Endothelial cell of umbilical vein (primary cell): Measurements from ENCODE around the gene TANGO2. TPM values are rescaled to one million over a fixed set of nuclear protein-coding genes. Genes with fewer than 3 reads are reported as not detected.

Source experiments
- BruUV-seq: library from RNA; stranded (reverse); fragments of 400-500 nt; replicated peaks from 2 replicates; lab custom pipeline; 2021; lab: Mats Ljungman, UMichigan
- CTCF ChIA-PET: fragments of 300-600, 350-600 bp; sonication (Branson Sonifier 250); formaldehyde crosslinking; loops from one replicate; lab custom pipeline; 2021; ENCODE audit warnings: antibody characterized with exemption, inconsistent platforms; lab: Charles Lee
- POLR2A ChIA-PET: fragments of 300-600, 350-600 bp; sonication (Branson Sonifier 250); formaldehyde crosslinking; loops from one replicate; lab custom pipeline; 2021; ENCODE audit warnings: antibody characterized with exemption, inconsistent platforms; lab: Charles Lee
- DNase-seq: peaks from one replicate; pipeline ENCODE4 v3.0.0-alpha.2; 2011; ENCODE audit warnings: low read depth, low spot score
- FAIRE-seq: peaks from 2 replicates; lab custom pipeline; 2011; peaks lifted over from hg19 to GRCh38; lab: Jason Lieb, UNC
- H2AFZ ChIP-seq: 2 replicates; pipeline ENCODE4 v1.6.0; 2012; ENCODE audit warnings: low read depth, low read length, control low read depth, inconsistent platforms
- H3K27ac ChIP-seq: 2 replicates; pipeline ENCODE4 v1.5.1; 2011; ENCODE audit warnings: low read depth, mild to moderate bottlenecking, control low read depth, low read length, moderate library complexity; ENCODE audit not compliant: insufficient read depth
- H3K27me3 ChIP-seq, 2 experiments: 2 replicates each; pipeline versions ENCODE4 v1.6.0 to v1.6.1; 2011; ENCODE audit warnings: low read length in 2 of 2, mixed read lengths in 1 of 2; ENCODE audit not compliant: control insufficient read depth in 2 of 2, insufficient read depth in 2 of 2
- H3K36me3 ChIP-seq, 2 experiments: 2 replicates in 1 of 2; 3 replicates in 1 of 2; pipeline ENCODE4 v1.5.1; 2011; ENCODE audit warnings: low read length in 2 of 2, mild to moderate bottlenecking in 1 of 2, moderate library complexity in 1 of 2; ENCODE audit not compliant: control insufficient read depth in 2 of 2, insufficient read depth in 2 of 2; ENCODE audit errors: extremely low read depth in 1 of 2
- H3K4me1 ChIP-seq: 3 replicates; pipeline ENCODE4 v1.5.1; 2011; ENCODE audit warnings: mild to moderate bottlenecking, low read length; ENCODE audit not compliant: control insufficient read depth, insufficient read depth; ENCODE audit errors: extremely low read depth
- H3K4me2 ChIP-seq: 2 replicates; pipeline ENCODE4 v1.6.1; 2011; ENCODE audit warnings: low read length, control low read depth, mixed read lengths; ENCODE audit not compliant: insufficient read depth
- H3K4me3 ChIP-seq, 3 experiments: fragments of 200-600 bp in 1 of 3; sonication (generic), shearing (Covaris generic) in 1 of 3; replicated peaks in 1 of 3; 2 replicates each; pipeline ENCODE4 v1.5.1; 2011 to 2016; ENCODE audit warnings: control low read depth in 3 of 3, low read length in 3 of 3, mild to moderate bottlenecking in 2 of 3, inconsistent platforms in 1 of 3, low read depth in 1 of 3, moderate library complexity in 1 of 3; ENCODE audit not compliant: insufficient read depth in 1 of 3
- H3K79me2 ChIP-seq: 2 replicates; pipeline ENCODE4 v1.6.0; 2012; ENCODE audit warnings: low read length, inconsistent platforms; ENCODE audit not compliant: control insufficient read depth, insufficient read depth
- H3K9ac ChIP-seq: replicated peaks from 2 replicates; pipeline ENCODE3; 2011; ENCODE audit warnings: low read length, control low read depth; ENCODE audit not compliant: insufficient read depth; ENCODE audit errors: extremely low read depth
- H3K9me1 ChIP-seq: replicated peaks from 3 replicates; pipeline ENCODE4 v1.6.0; 2011; ENCODE audit warnings: mild to moderate bottlenecking, low read length; ENCODE audit not compliant: control insufficient read depth, insufficient read depth; ENCODE audit errors: extremely low read depth
- H3K9me3 ChIP-seq: replicated peaks from 2 replicates; pipeline ENCODE4 v1.5.1; 2012; ENCODE audit warnings: low read length, inconsistent platforms; ENCODE audit not compliant: control insufficient read depth, insufficient read depth
- H4K20me1 ChIP-seq: replicated peaks from 2 replicates; pipeline ENCODE3; 2011; ENCODE audit warnings: mild to moderate bottlenecking, low read length; ENCODE audit not compliant: control insufficient read depth, insufficient read depth; ENCODE audit errors: extremely low read depth
- CTCF ChIP-seq, 2 donors: IDR thresholded peaks; 1 replicate in 1 of 2; 2 replicates in 1 of 2; pipeline ENCODE4 v1.5.1; 2011; ENCODE audit warnings: low read length in 2 of 2, mild to moderate bottlenecking in 2 of 2, moderate library complexity in 2 of 2, control low read depth in 1 of 2, inconsistent platforms in 1 of 2, low read depth in 1 of 2; ENCODE audit not compliant: insufficient read depth in 1 of 2; ENCODE audit errors: extremely low read depth in 1 of 2
- EZH2 ChIP-seq: IDR thresholded peaks from 2 replicates; pipeline ENCODE4 v1.6.1; 2012; ENCODE audit warnings: borderline replicate concordance, low read depth, mild to moderate bottlenecking, moderate library complexity, low read length, inconsistent platforms; ENCODE audit not compliant: severe bottlenecking
- FOS ChIP-seq: IDR thresholded peaks from 2 replicates; pipeline ENCODE4 v1.6.1; 2011; ENCODE audit warnings: mild to moderate bottlenecking, low read length, moderate library complexity, borderline replicate concordance; ENCODE audit not compliant: insufficient read depth
- GATA2 ChIP-seq: IDR thresholded peaks from 2 replicates; pipeline ENCODE4 v1.7.0; 2011; ENCODE audit warnings: low read depth, mild to moderate bottlenecking, moderate library complexity, mixed read lengths, low read length; ENCODE audit not compliant: insufficient read length, insufficient read depth
- JUN ChIP-seq: IDR thresholded peaks from 2 replicates; pipeline ENCODE4 v1.6.1; 2011; ENCODE audit warnings: borderline replicate concordance, low read depth; ENCODE audit not compliant: insufficient read length, insufficient read depth
- MAX ChIP-seq: IDR thresholded peaks from 2 replicates; pipeline ENCODE4 v1.6.1; 2011; ENCODE audit not compliant: insufficient read depth, insufficient read length
- MYC ChIP-seq: IDR thresholded peaks from one replicate; pipeline ENCODE4 v1.6.1; 2011; ENCODE audit warnings: mild to moderate bottlenecking, low read depth, low read length
- POLR2A ChIP-seq: IDR thresholded peaks from 2 replicates; pipeline ENCODE4 v1.6.1; 2012; ENCODE audit warnings: low read depth, mild to moderate bottlenecking, control low read depth, low read length
- POLR2AphosphoS5 ChIP-seq: IDR thresholded peaks from 2 replicates; pipeline ENCODE4 v1.6.1; 2012; ENCODE audit warnings: low read depth, mild to moderate bottlenecking, control low read depth, low read length, moderate library complexity; ENCODE audit not compliant: insufficient read depth
- dilution Hi-C: fragments of 300-500 bp; cut with MboI; formaldehyde crosslinking; loops from one replicate; pipeline ENCODE4 v1.15.0; 2019; ENCODE audit warnings: low sequenced_read_pairs; ENCODE audit not compliant: extremely low pct_ligation_motif_present
- intact Hi-C: fragments of 100-400 bp; cut with micrococcal nuclease; formaldehyde crosslinking; loops from one replicate; pipeline ENCODE4 v1.10.0; 2022
- polyA plus RNA-seq, 4 experiments: library from polyadenylated mRNA; depleted of rRNA in 3 of 4; stranded (reverse) in 3 of 4; unstranded in 1 of 4; fragments of >200 nt; gene quantifications; 2 replicates each; pipeline versions ENCODE4 v1.2.1 to v1.2.3, GENCODE V29; 2011 to 2012; ENCODE audit warnings: missing spikeins in 1 of 4
- total RNA-seq: library from RNA; stranded (reverse); gene quantifications from 2 replicates; pipeline ENCODE4 v1.2.3, GENCODE V29; 2021

The TANGO2 gene
- total and polyA plus RNA-seq, 2 donors (not counting 3 experiments of a cell fraction or from before 2014, with no cell fraction given), result 40.0 to 49.3 TPM

GRCh38 chr22:20071524-20071972 lies 50.6 kb downstream of the TANGO2 start:
- Histone ChIP-seq H3K27ac (no peak overlapping the region), H3K4me3 (no peak overlapping the region), H2AFZ (no peak overlapping the region), H3K4me2 (no peak overlapping the region), H3K9me1 (no peaks in the 10 kb centered on the region), H3K9ac (no peak overlapping the region), H3K4me1 (no peaks in the 10 kb centered on the region), H3K27me3 (no peaks in the 10 kb centered on the region), H3K36me3 (no peaks in the 10 kb centered on the region), H3K9me3 (no peaks in the 10 kb centered on the region), H3K79me2 (no peaks in the 10 kb centered on the region), H4K20me1 (no peaks in the 10 kb centered on the region)
- POLR2A ChIA-PET, result interaction anchor here (0.6 kb wide), 1 partner anchor 51 kb away, joined by 3 read pairs; no protein-coding TSS in a partner anchor
- intact Hi-C loops (no loop called here), dilution Hi-C loops (no loop called here)
- DNase-seq (no peak), FAIRE-seq (no peak)
- CTCF ChIA-PET, result no interaction called here
- BruUV-seq, result no TSS peak
- TF ChIP-seq POLR2AphosphoS5, result no peak
- TF ChIP-seq POLR2A, result no peak
- TF ChIP-seq EZH2, result no peak
- no peak for TF ChIP-seq MYC

- no peak for TF ChIP-seq MYC
- no peak for TF ChIP-seq FOS
- no peak for TF ChIP-seq MAX
- TF ChIP-seq CTCF (IDR thresholded peaks at IDR 0.05; ENCODE audit: extremely low read depth in 1 of 2, insufficient read depth in 1 of 2, low read depth in 1 of 2, low read length in 2 of 2), result no peak
- TF ChIP-seq POLR2AphosphoS5, result no peak
- TF ChIP-seq GATA2, result no peak
- no peak for TF ChIP-seq EZH2
- no peak for TF ChIP-seq POLR2A
- TF ChIP-seq JUN, result no peak
- ChIA-PET POLR2A (no interaction called here), CTCF (no interaction called here)
- DNase-seq (no peak), FAIRE-seq (no peak)
- no peak overlapping the region for H3K9ac ChIP-seq
- no peaks in the 10 kb centered on the region for H3K9me1 ChIP-seq
- peaks cover 14% of the 10 kb centered on the region for H3K79me2 ChIP-seq
- H3K4me2 ChIP-seq, result no peak overlapping the region
- no peaks in the 10 kb centered on the region for H3K27me3 ChIP-seq
- H3K4me1 ChIP-seq, result peaks cover 5% of the 10 kb centered on the region
- no peaks in the 10 kb centered on the region for H3K9me3 ChIP-seq
- dilution Hi-C loops (no loop called here), intact Hi-C loops (no loop called here)
- no peaks in the 10 kb centered on the region for H4K20me1 ChIP-seq
- H3K4me3 ChIP-seq, result no peak overlapping the region
- no TSS peak for BruUV-seq
- no peaks in the 10 kb centered on the region for H3K36me3 ChIP-seq
- H3K27ac ChIP-seq, result no peak overlapping the region
- no peak overlapping the region for H2AFZ ChIP-seq
Observed at GRCh38 chr22:20076627-20077172, 55.8 kb downstream of the TANGO2 start.
